Esophagus squamous epithelium (tissue), 4 donors: Measurements from ENCODE around the gene CCDC92.

Experiments
- POLR2A ChIP-seq, 4 donors: fragments of 450-650 bp; IDR thresholded peaks; one replicate each; pipeline ENCODE4 v1.6.1; 2017; ENCODE audit warnings: antibody characterized with exemption in 4 of 4, mild to moderate bottlenecking in 4 of 4, moderate library complexity in 3 of 4
- TF ChIP-seq, protein P1 (sequence below), 6 experiments: fragments of 450-650 bp in 4 of 6; fragments of 200-600 bp in 2 of 6; sonication (generic) in 2 of 6; IDR thresholded peaks; one replicate each; pipeline ENCODE4 v1.5.1; 2016 to 2019; ENCODE audit warnings: antibody characterized with exemption in 6 of 6, mild to moderate bottlenecking in 4 of 6, moderate library complexity in 4 of 6

DNA sequence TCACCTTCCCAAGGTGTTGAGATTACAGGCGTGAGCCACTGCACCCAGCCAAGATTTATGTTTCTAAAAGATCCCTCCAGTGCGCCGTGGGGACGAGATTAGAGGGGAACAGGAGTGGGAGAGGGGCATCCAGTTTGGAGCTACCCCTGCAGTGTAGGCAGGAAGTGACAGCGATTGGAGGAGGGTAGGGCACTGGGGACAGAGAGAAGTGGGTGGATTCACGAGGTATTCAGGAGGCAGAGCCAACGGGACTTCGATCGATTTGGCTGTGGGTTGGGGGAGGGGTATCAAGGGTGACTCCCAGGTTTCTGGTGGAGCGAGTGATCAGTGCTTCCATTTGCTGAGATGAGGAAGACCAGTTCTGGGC lies 82.1 kb downstream of the CCDC92 start:
- TF ChIP-seq, protein P1, sequence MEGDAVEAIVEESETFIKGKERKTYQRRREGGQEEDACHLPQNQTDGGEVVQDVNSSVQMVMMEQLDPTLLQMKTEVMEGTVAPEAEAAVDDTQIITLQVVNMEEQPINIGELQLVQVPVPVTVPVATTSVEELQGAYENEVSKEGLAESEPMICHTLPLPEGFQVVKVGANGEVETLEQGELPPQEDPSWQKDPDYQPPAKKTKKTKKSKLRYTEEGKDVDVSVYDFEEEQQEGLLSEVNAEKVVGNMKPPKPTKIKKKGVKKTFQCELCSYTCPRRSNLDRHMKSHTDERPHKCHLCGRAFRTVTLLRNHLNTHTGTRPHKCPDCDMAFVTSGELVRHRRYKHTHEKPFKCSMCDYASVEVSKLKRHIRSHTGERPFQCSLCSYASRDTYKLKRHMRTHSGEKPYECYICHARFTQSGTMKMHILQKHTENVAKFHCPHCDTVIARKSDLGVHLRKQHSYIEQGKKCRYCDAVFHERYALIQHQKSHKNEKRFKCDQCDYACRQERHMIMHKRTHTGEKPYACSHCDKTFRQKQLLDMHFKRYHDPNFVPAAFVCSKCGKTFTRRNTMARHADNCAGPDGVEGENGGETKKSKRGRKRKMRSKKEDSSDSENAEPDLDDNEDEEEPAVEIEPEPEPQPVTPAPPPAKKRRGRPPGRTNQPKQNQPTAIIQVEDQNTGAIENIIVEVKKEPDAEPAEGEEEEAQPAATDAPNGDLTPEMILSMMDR (IDR thresholded peaks at IDR 0.05), result no peak
- no peak for TF ChIP-seq POLR2A (IDR thresholded peaks at IDR 0.05)
